Posterior cingulate gyrus (tissue), 11 donors: ENCODE data around the gene GIGYF2.
"Not testable (repeated sequence)": the region's sequence is repeated elsewhere in the genome, so short reads cannot be mapped to it uniquely, and the experiment has no call there.

Source experiments
- DNase-seq, 10 donors: peaks; one replicate each; pipeline versions ENCODE4 v3.0.0 to v3.0.0-alpha.2; 2020 to 2021; ENCODE audit warnings: mixed read lengths in 3 of 10
- intact Hi-C: fragments of 100-400 bp; cut with DNase I; formaldehyde crosslinking; loops from one replicate; pipeline ENCODE4 v1.15.1; 2023

The GIGYF2 gene

DNA sequence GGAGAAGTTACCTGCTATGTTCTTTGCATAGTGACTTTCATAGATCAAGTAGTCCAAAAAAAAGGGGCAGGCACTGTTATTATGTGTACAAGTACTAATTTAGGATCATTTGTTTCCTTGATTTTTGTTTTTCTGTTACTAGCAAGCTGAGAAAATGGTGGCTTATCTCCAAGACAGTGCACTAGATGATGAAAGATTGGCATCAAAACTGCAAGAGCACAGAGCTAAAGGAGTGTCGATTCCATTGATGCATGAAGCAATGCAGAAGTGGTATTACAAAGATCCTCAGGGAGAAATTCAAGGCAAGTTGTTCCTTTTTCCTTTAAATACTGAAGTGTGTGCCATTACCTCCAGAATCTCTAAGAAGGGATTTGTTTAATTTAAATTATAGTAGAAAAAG lies 98.8 kb downstream of the GIGYF2 start:
- DNase-seq, result no peak
- intact Hi-C loops, result no loop called here

DNA sequence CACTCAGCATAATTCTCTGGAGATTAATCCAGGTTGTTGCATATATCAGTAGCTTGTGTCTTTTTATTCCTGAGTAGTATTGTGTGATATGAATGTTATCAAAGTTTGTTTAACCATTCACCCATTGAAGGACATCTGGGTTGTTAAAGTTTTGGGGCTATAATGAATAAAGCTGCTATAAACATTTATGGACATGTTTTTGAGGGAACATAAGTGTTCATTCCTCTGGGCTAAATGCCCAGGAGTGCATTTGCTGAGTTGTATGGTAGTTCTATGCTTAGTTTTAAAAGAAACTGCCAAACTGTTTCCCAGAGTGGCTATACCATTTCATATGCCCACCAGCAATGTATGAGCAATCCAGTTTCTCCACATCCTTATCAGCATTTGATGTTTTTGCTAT lies 101.1 kb downstream of the GIGYF2 start:
- intact Hi-C loops, result no loop called here
- no peak for DNase-seq

DNA sequence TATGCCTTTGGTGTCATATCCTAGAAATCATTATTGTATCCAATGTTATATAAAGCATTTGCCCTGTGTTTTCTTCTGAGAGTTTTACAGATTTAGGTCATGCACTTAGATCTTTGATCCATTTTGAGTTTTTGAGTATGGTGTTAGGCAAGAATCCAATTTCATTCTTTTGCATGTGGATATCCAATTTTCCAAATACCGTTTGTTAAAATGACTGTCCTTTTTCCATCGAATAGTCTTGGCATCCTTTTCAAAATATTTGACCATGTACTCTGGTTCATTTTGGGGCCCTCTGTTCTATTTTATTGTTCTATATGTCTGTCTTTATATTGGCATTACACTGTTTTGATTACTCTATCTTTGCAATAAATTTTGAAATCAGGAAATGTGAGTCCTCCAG lies 103.0 kb downstream of the GIGYF2 start:
- intact Hi-C loops, result no loop called here
- DNase-seq, result no peak

DNA sequence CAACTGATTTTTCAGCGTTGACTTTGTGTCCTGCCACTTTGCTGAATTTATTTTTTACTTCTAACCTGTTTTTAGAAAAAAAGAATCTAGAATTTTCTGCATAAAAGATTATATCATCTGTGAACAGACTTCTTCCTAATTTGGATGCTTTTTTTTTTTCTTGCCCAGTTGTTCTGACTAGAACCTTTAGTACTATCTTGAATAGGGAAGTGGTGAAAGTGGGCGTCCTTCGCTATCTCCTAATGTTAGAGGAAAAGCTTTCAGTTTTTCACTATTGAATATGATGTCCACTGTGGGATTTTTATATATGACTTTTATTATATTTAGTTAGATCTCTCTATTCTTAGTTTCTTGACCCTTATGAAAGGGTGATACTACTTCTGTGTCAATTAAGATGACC lies 105.0 kb downstream of the GIGYF2 start:
- no peak for DNase-seq
- intact Hi-C loops, result no loop called here

- intact Hi-C loops, result no loop called here
- DNase-seq, result no peak
Measured at GRCh38 chr2:232809349-232810124, 112.4 kb downstream of the GIGYF2 start.

DNA sequence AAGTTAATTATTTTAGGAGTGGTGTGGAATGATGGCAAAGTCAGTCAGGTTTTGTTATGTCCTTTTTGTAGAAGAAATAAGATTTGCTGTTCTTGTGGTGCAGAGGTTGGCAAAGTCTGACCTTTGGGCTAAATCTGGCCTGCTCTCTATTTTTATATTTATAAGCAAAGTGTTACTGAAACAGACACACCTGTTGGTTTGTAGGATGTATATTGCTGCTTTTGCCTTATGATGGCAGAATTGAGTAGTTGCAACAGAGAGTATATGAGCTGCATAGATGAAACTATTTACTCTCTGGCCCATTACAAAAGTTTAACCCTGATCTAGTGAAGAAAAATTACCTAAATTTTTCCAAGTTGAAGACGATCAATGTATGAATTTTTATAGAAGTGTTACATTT lies 113.3 kb downstream of the GIGYF2 start:
- intact Hi-C loops, result no loop called here
- DNase-seq, result no peak

GRCh38 chr2:232815569-232815968 lies 118.4 kb downstream of the GIGYF2 start:
- no peak for DNase-seq
- intact Hi-C loops, result no loop called here

DNA sequence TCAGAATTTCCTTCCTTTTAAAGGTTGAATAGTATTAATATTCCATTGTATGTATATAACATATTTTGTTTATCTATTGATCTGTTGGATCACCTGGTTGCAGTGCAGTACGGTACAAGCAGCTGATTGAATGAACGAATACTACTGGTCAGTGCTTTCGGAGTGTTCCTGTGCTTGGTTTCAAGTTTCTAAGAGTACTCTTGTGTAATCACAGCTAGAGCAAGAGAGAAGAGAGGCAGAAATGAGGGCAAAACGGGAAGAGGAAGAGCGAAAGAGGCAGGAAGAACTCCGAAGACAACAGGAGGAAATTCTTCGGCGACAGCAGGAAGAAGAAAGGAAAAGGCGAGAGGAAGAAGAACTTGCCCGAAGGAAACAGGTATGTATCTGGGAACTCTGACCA lies 119.5 kb downstream of the GIGYF2 start:
- intact Hi-C loops, result no loop called here

GRCh38 chr2:232817756-232818155 lies 120.6 kb downstream of the GIGYF2 start:
- intact Hi-C loops, result no loop called here
- no peak for DNase-seq

More for the DNA sequence above, 119.5 kb downstream of the GIGYF2 start:
- DNase-seq, result no peak

- no peak for DNase-seq
- intact Hi-C loops, result no loop called here
Measured at GRCh38 chr2:232829988-232830387, 132.9 kb downstream of the GIGYF2 start.

GRCh38 chr2:232831496-232831895 lies 134.4 kb downstream of the GIGYF2 start:
- DNase-seq, result no peak
- intact Hi-C loops, result no loop called here

- intact Hi-C loops, result no loop called here
- DNase-seq, result no peak
Measured at GRCh38 chr2:232833830-232834229, 136.7 kb downstream of the GIGYF2 start.

GRCh38 chr2:232835687-232836208 lies 138.6 kb downstream of the GIGYF2 start:
- intact Hi-C loops, result no loop called here
- DNase-seq, result no peak

GRCh38 chr2:232836934-232837333 lies 139.8 kb downstream of the GIGYF2 start:
- DNase-seq, result no peak
- intact Hi-C loops, result no loop called here

GRCh38 chr2:232838406-232838874 lies 141.3 kb downstream of the GIGYF2 start:
- intact Hi-C loops, result no loop called here
- no peak for DNase-seq

DNA sequence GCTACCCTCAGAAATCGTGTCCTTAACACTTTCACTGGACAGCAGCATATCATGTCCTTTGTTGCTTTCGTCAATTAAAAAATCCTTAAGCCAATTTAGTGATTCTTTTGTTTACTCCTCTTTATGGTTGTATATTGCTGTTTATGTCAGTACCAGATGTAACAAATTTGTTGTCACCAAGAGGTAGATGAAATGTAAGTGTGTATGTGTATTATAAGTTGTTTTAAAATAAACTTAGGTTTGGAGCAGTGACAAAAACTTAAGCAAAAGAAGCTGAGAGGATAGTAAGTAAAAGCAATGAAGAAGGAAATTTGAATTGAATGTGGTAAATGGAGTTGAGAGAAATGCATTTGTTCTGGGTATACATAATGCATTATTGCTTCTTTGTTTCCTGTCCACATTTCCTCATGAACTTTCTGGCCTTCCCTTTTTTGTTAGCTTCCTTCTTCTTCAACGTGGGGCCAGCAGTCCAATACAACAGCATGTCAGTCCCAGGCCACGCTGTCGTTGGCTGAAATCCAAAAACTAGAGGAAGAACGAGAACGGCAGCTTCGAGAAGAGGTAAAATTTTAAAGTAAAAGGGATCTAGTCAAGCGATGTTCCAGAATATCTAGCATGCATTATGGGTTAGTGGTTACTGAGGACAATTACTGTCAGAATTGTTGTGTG lies 142.4 kb downstream of the GIGYF2 start:
- intact Hi-C loops, result loop anchor here (10.0 kb wide), 1 partner anchor 235 kb away; no protein-coding TSS in a partner anchor
- DNase-seq, result peak in 1 of 10 donors; percentile 31

DNA sequence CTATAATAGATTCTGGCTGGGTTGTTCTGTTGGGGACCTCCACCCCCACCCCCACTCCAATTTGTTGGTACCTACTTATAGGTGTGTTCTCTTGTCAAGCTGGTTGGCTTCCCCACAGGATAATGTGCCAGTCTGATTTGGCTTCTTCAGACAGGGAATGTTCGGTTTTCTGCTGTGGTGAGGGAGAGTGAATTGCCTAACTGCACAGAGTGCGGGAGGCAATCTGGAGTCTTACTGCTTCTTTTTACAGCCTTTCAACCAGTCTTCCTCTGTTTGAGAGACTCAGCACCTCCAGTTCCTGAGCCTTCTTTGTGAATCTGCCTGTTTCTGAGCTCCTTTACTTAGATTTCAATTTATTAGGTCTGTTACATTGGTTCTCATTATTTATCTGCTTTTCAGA lies 145.6 kb downstream of the GIGYF2 start:
- intact Hi-C loops, result loop anchor here (10.0 kb wide), 1 partner anchor 238 kb away; no protein-coding TSS in a partner anchor
- no peak for DNase-seq

DNA sequence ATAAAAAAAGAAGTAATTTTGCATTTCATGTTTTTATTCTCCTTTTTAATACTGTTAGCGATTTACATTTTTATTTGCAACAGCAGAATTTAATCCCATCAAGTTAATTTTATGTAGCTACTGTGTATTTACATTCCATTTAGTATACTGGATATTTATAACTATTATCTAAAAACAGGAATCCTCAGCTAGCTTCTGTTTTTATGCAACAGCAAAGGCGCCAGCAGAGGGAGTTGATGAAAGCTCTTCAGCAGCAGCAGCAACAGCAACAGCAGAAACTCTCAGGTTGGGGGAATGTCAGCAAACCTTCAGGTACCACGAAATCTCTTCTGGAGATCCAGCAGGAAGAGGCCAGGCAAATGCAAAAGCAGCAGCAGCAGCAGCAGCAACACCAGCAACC lies 146.7 kb downstream of the GIGYF2 start:
- DNase-seq, result peak in 5 of 10 donors; percentile 23 to 89 (median 48)
- intact Hi-C loops, result loop anchor here (10.0 kb wide), 1 partner anchor 239 kb away; no protein-coding TSS in a partner anchor

DNA sequence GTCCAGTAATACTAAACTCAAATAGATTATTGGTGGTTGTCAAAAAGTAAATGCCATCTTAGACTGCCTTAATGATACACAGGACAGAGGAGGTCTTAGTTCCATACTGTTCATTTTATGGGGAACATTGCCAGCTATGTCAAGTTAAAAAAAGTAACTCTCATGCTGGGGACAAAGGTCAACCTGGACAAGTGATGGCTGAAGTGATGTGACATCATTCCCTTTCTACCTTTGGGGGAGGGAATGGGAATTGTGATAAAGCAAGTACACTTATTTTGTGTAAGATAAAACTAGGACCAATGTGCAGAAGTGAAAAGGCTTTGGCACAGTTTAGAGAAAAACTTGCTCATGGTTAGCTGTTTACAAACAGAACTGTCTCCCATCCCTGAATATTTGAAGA lies 148.9 kb downstream of the GIGYF2 start:
- intact Hi-C loops, result loop anchor here (10.0 kb wide), 1 partner anchor 241 kb away; no protein-coding TSS in a partner anchor
- no peak for DNase-seq

GRCh38 chr2:232850039-232850438 lies 152.9 kb downstream of the GIGYF2 start:
- intact Hi-C loops, result no loop called here
- no peak for DNase-seq

- DNase-seq, result not testable (repeated sequence)
- intact Hi-C loops, result loop anchor here (2.0 kb wide), 2 partner anchors 177 to 399 kb away; partner anchors contain the start of gene ATG16L1
Measured at GRCh38 chr2:232852081-232852480, 154.9 kb downstream of the GIGYF2 start.
